Lower lobe of right lung (tissue), 2 donors: Measurements from ENCODE around the gene BDH2. TPM values are rescaled to one million over a fixed set of nuclear protein-coding genes. Genes with fewer than 3 reads are reported as not detected.

ENCODE experiments used
- ATAC-seq, 2 donors: fragments of 200-7000 bp; cut with Tn5 transposase; one replicate each; pipeline ENCODE4 v1.9.1; 2020 to 2022; ENCODE audit warnings: mild to moderate bottlenecking in 2 of 2, moderate library complexity in 2 of 2
- DNase-seq: peaks from one replicate; pipeline ENCODE4 v3.0.0-alpha.2; 2020
- H3K27ac ChIP-seq: fragments of 200-600 bp; one replicate; pipeline ENCODE4 v1.8.0; 2022
- H3K27me3 ChIP-seq: fragments of 200-600 bp; one replicate; pipeline ENCODE4 v1.8.0; 2022; ENCODE audit warnings: low read depth
- H3K36me3 ChIP-seq: fragments of 200-600 bp; one replicate; pipeline ENCODE4 v1.8.0; 2022; ENCODE audit warnings: mild to moderate bottlenecking
- H3K4me1 ChIP-seq: fragments of 200-600 bp; one replicate; pipeline ENCODE4 v1.8.0; 2022
- H3K4me3 ChIP-seq: fragments of 200-600 bp; one replicate; pipeline ENCODE4 v1.8.0; 2022; ENCODE audit warnings: mild to moderate bottlenecking
- H3K9me3 ChIP-seq: fragments of 200-600 bp; one replicate; pipeline ENCODE4 v1.8.0; 2022
- CTCF ChIP-seq: fragments of 200-600 bp; IDR thresholded peaks from one replicate; pipeline ENCODE4 v1.8.0; 2022; ENCODE audit warnings: antibody characterized with exemption, mild to moderate bottlenecking
- intact Hi-C: fragments of 100-400 bp; cut with DNase I; formaldehyde crosslinking; loops from one replicate; pipeline ENCODE4 v1.11.0; 2022
- total RNA-seq: library from RNA; stranded (reverse); fragmentation: NEBNext Ultra II Directional; extraction: Animal tissue kit (Norgen Biotek cat#: 25700); gene quantifications from one replicate; pipeline ENCODE4 v1.2.1, GENCODE V29; 2021
- donor health status: DM: no; HTN: yes; CAD: no; lungs with severe emphysema.

The BDH2 gene
- total RNA-seq, 1 donor from 2014 or later = 46.2 TPM

DNA sequence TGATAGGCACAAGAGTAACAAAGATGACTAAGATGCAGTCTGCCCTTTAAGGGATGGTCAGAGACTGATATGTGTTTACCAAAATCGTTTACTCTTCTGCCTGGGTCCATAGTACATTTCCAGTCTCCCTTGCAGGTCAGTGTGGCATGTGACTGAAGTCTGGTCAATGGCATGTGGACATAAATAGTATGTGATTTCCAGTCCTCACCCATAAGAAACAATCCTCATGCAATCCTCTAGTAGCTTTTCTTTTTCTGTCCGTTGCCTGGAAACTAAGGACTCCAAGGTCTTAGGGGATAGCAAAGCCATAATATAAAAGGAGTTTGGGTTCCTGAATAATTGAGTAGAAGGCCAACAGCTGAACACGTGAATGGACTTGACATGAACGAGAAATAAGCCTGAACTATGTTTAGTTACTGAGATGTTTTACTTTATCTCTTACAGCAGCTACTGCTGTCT is 24.2 kb downstream of the BDH2 start:
- TF ChIP-seq CTCF = no peak
- intact Hi-C loops = no loop called here
- peak overlapping the region; percentile 72 for H3K4me3 ChIP-seq
- peak overlapping the region; percentile 83 for H3K27ac ChIP-seq
- no peaks in the 10 kb centered on the region for H3K9me3 ChIP-seq
- no peak for ATAC-seq
- no peaks in the 10 kb centered on the region for H3K27me3 ChIP-seq
- DNase-seq = no peak
- peaks cover 12% of the 10 kb centered on the region for H3K4me1 ChIP-seq
- peaks cover 2% of the 10 kb centered on the region for H3K36me3 ChIP-seq

DNA sequence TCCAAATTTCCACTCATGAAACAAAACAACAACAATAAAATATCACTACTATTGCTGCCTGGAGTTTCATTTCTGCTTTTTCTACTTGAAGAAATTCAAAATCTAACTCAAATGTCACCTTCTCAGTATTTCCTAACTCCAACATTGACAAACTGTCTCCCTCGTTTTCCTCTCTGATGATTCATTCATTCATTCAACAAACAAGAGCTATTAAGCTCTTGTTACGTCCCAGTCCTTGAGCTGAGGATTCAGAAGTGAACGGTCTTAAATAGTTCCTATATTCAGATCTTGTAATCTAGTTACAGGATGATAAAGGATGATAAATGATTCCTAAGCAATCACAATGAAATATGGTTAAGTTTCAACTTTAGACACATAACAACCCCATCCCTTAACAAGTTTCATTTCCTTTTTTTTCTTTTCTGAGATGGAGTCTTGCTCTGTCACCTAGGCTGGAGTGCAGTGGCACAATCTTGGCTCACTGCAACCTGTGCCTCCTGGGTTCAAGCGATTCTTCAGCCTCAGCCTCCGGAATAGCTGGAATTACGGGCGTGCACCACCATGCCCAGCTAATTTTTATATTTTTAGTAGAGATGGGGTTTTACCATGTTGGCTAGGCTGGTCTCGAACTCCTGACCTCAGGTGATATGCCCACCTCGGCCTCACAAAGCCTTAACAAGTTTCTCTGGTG is 24.7 kb downstream of the BDH2 start:
- no peak for DNase-seq
- Histone ChIP-seq H3K4me3 (no peak overlapping the region), H3K27me3 (no peaks in the 10 kb centered on the region), H3K36me3 (no peaks in the 10 kb centered on the region), H3K4me1 (peaks cover 12% of the 10 kb centered on the region), H3K27ac (no peak overlapping the region), H3K9me3 (no peaks in the 10 kb centered on the region)
- no peak for ATAC-seq
- intact Hi-C loops = no loop called here
- TF ChIP-seq CTCF = no peak

DNA sequence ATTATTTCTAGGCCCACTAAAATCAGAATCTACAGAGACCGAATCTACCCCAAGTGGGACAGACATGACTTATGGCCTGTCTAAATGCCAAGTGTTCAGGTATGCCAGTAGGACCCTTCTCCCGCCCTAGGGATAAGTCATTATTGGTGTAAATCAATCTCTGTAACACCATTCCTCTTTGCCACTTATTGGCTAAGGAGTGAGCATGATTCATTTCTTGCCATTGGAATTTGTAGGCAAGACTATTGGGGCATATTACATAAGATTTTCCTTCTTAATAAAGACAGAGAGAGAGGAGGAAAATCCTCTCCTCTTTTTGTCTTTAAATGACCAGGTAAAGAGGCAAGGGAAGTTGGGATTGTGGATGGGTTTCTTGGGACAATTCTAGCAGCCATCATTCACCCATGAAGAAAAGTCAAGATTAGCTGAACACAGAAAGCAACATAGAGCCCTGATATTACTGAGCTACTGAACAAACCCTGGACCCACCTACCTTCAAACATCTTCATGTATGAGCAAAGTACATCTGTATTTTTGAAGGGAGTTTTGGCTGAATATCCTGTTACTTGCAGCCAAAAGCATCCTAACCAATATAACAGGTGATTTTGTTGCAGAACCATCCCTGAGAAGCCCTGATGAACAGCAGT is 25.7 kb downstream of the BDH2 start:
- no peak overlapping the region for H3K27ac ChIP-seq
- no peak for TF ChIP-seq CTCF
- no peak for ATAC-seq
- no peaks in the 10 kb centered on the region for H3K36me3 ChIP-seq
- intact Hi-C loops = no loop called here
- no peak overlapping the region for H3K4me3 ChIP-seq
- peaks cover 12% of the 10 kb centered on the region for H3K4me1 ChIP-seq
- no peaks in the 10 kb centered on the region for H3K9me3 ChIP-seq
- H3K27me3 ChIP-seq = no peaks in the 10 kb centered on the region
- DNase-seq = no peak

- Histone ChIP-seq H3K36me3 (peaks cover 6% of the 10 kb centered on the region), H3K27me3 (no peaks in the 10 kb centered on the region), H3K27ac (no peak overlapping the region), H3K4me3 (no peak overlapping the region), H3K4me1 (no peaks in the 10 kb centered on the region), H3K9me3 (no peaks in the 10 kb centered on the region)
- intact Hi-C loops = no loop called here
- ATAC-seq (no peak), DNase-seq (no peak)
- no peak for TF ChIP-seq CTCF
Observed at GRCh38 chr4:103067841-103068547, 31.6 kb downstream of the BDH2 start.

DNA sequence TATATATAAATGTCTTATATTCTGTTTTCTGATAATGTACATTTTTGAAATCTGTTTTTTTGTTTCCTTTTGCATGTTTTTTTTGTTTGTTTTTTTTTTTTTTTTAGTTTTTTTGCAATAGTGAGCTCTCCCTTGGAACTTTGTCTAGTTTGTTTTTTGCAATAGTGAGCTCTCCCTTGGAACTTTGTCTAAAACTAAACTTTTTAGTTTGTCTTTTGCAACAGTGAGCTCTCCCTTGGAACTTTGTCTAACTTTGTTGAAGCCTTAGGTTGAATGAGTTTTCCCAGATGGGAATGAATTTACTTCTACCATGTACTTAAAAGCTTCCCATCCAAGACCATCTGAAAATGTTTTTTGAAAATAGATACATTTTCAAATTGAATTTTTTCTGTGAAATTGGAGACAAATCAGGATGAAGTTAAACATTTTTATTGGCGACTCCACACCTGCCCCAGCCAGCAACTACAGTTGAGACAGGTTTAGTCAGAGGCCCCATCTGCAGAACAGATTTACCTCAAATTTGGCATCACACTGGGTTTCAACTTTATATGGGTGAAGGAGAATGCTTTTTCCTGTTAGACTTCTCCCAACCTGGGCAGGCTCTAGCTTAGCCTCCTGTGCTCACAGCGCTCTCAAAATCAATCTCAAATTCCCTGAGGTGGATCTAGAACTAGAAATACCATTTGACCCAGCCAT is 39.0 kb downstream of the BDH2 start:
- no peak for TF ChIP-seq CTCF
- Histone ChIP-seq H3K4me1 (no peaks in the 10 kb centered on the region), H3K36me3 (no peaks in the 10 kb centered on the region), H3K4me3 (no peak overlapping the region), H3K27me3 (no peaks in the 10 kb centered on the region), H3K27ac (no peak overlapping the region), H3K9me3 (no peaks in the 10 kb centered on the region)
- intact Hi-C loops = no loop called here
- DNase-seq = no peak
- no peak for ATAC-seq
